Measurements from ENCODE around the gene PDGFB.

PDGFB gene

DNA sequence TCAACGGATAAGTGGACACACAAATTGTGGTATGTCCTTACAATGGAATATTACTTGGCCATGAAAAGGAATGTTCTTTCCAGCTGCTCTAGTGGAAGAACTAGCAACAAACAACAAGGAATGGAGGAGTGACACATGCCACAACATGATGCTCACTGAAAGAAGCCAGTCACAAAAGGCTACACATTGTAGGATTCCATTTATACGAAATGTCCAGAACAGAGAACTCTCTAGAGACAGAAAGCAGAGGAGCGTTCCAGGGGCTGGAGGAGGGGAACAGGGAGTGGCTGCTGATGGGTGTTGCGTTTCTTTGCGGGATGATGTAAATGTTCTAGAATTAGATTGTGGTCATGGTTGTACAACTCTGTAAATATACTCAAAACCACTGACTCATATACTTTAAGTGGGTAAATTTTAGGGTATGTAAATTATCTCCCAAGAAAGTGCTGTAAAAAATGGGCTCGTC, 32.4 kb upstream of the PDGFB start:
- H3K27ac ChIP-seq, result no peak overlapping the region
- no peak for DNase-seq (ENCODE audit: low spot score)
- no peak overlapping the region for H3K4me3 ChIP-seq
- TF ChIP-seq CTCF (IDR thresholded peaks at IDR 0.05), result no peak

GRCh38 chr22:39276440-39277141, 31.8 kb upstream of the PDGFB start:
- TF ChIP-seq CTCF (IDR thresholded peaks at IDR 0.05), result no peak
- DNase-seq (ENCODE audit: low spot score), result no peak
- no peak overlapping the region for H3K4me3 ChIP-seq
- no peak overlapping the region for H3K27ac ChIP-seq

- no peak overlapping the region for H3K4me3 ChIP-seq
- no peak for DNase-seq (ENCODE audit: low spot score)
- no peak overlapping the region for H3K27ac ChIP-seq
- no peak for TF ChIP-seq CTCF (IDR thresholded peaks at IDR 0.05)
Measured at GRCh38 chr22:39275814-39276439, 31.1 kb upstream of the PDGFB start.

GRCh38 chr22:39273950-39274887, 29.4 kb upstream of the PDGFB start:
- no peak overlapping the region for H3K4me3 ChIP-seq
- no peak for TF ChIP-seq CTCF (IDR thresholded peaks at IDR 0.05)
- no peak overlapping the region for H3K27ac ChIP-seq
- no peak for DNase-seq (ENCODE audit: low spot score)

- DNase-seq (ENCODE audit: low spot score), result no peak
- Histone ChIP-seq H3K4me3 (no peak overlapping the region), H3K27ac (no peak overlapping the region)
- no peak for TF ChIP-seq CTCF (IDR thresholded peaks at IDR 0.05)
Measured at GRCh38 chr22:39270792-39271191, 26.0 kb upstream of the PDGFB start.

- TF ChIP-seq CTCF (IDR thresholded peaks at IDR 0.05), result no peak
- Histone ChIP-seq H3K4me3 (no peak overlapping the region), H3K27ac (no peak overlapping the region)
- DNase-seq (ENCODE audit: low spot score), result no peak
Measured at GRCh38 chr22:39270280-39270679, 25.5 kb upstream of the PDGFB start.

Measured in coronary artery (tissue), 2 donors.